Osteoblast (primary cell): ENCODE data around the gene ACBD6. TPM values are rescaled to one million over a fixed set of nuclear protein-coding genes. Genes with fewer than 3 reads are reported as not detected.

ENCODE experiments used
- DNase-seq: peaks from one replicate; pipeline ENCODE4 v3.0.0; 2011; ENCODE audit warnings: low spot score, mixed read lengths; ENCODE audit not compliant: insufficient read length; ENCODE audit errors: missing footprints
- H2AFZ ChIP-seq: 2 replicates; pipeline ENCODE4 v1.6.0; 2011; ENCODE audit warnings: mild to moderate bottlenecking, low read length
- H3K27ac ChIP-seq: 2 replicates; pipeline ENCODE4 v1.5.1; 2011; ENCODE audit warnings: mild to moderate bottlenecking, low read depth, low read length, moderate library complexity
- H3K27me3 ChIP-seq: 2 replicates; pipeline ENCODE4 v1.6.0; 2012; ENCODE audit warnings: mild to moderate bottlenecking, control low read depth, inconsistent platforms, low read length, moderate library complexity; ENCODE audit not compliant: insufficient read depth
- H3K36me3 ChIP-seq: 2 replicates; pipeline ENCODE4 v1.5.1; 2011; ENCODE audit warnings: mild to moderate bottlenecking, low read length, control low read depth, moderate library complexity; ENCODE audit not compliant: insufficient read depth
- H3K4me1 ChIP-seq: 2 replicates; pipeline ENCODE4 v1.5.1; 2011; ENCODE audit warnings: mild to moderate bottlenecking, low read length, control low read depth, moderate library complexity; ENCODE audit not compliant: insufficient read depth
- H3K4me2 ChIP-seq: 2 replicates; pipeline ENCODE4 v1.6.0; 2011; ENCODE audit warnings: mild to moderate bottlenecking, low read length; ENCODE audit not compliant: insufficient read depth
- H3K4me3 ChIP-seq: fragments of 200-600 bp; sonication (generic); 3 replicates; pipeline ENCODE4 v1.5.1; 2012; ENCODE audit warnings: mild to moderate bottlenecking, low read length, inconsistent platforms; ENCODE audit not compliant: insufficient read depth
- H3K79me2 ChIP-seq: 2 replicates; pipeline ENCODE4 v1.6.0; 2012; ENCODE audit warnings: mild to moderate bottlenecking, low read length, control low read depth, inconsistent platforms; ENCODE audit not compliant: insufficient read depth
- H3K9me3 ChIP-seq: 2 replicates; pipeline ENCODE4 v1.5.1; 2011; ENCODE audit warnings: low read depth, low read length, control low read depth
- H4K20me1 ChIP-seq: 2 replicates; pipeline ENCODE4 v1.6.0; 2012; ENCODE audit warnings: mild to moderate bottlenecking, low read length, control low read depth; ENCODE audit not compliant: insufficient read depth
- CTCF ChIP-seq: IDR thresholded peaks from 2 replicates; pipeline ENCODE4 v1.5.1; 2011; ENCODE audit warnings: mild to moderate bottlenecking, low read depth, low read length, moderate library complexity; ENCODE audit errors: extremely low read depth
- total RNA-seq: library from RNA; depleted of rRNA; stranded (reverse); fragments of >200 nt; gene quantifications from 2 replicates; pipeline ENCODE4 v1.2.3, GENCODE V29; 2012

ACBD6 gene
- total RNA-seq, 1 donor = 55.7 TPM

GRCh38 chr1:180392020-180392419 is 110.4 kb downstream of the ACBD6 start:
- no peak overlapping the region for H2AFZ ChIP-seq
- H4K20me1 ChIP-seq = peaks cover 3% of the 10 kb centered on the region
- DNase-seq = no peak
- H3K27ac ChIP-seq = no peak overlapping the region
- H3K4me2 ChIP-seq = no peak overlapping the region
- H3K4me1 ChIP-seq = no peaks in the 10 kb centered on the region
- H3K4me3 ChIP-seq = no peak overlapping the region
- H3K79me2 ChIP-seq = peaks cover 23% of the 10 kb centered on the region
- no peaks in the 10 kb centered on the region for H3K9me3 ChIP-seq
- no peaks in the 10 kb centered on the region for H3K27me3 ChIP-seq
- H3K36me3 ChIP-seq = no peaks in the 10 kb centered on the region
- no peak for TF ChIP-seq CTCF

- no peaks in the 10 kb centered on the region for H4K20me1 ChIP-seq
- peaks cover 31% of the 10 kb centered on the region for H3K79me2 ChIP-seq
- no peak for TF ChIP-seq CTCF
- H3K36me3 ChIP-seq = no peaks in the 10 kb centered on the region
- H3K27ac ChIP-seq = no peak overlapping the region
- no peak overlapping the region for H3K4me3 ChIP-seq
- DNase-seq = no peak
- no peak overlapping the region for H3K4me2 ChIP-seq
- no peak overlapping the region for H2AFZ ChIP-seq
- H3K4me1 ChIP-seq = no peaks in the 10 kb centered on the region
- H3K9me3 ChIP-seq = peaks cover 6% of the 10 kb centered on the region
- no peaks in the 10 kb centered on the region for H3K27me3 ChIP-seq
These were observed 115.0 kb downstream of the ACBD6 start for GRCh38 chr1:180387413-180387812.

- DNase-seq = peak; percentile 35
- H3K27ac ChIP-seq = no peak overlapping the region
- H3K4me2 ChIP-seq = no peak overlapping the region
- H3K27me3 ChIP-seq = no peaks in the 10 kb centered on the region
- no peaks in the 10 kb centered on the region for H4K20me1 ChIP-seq
- no peak overlapping the region for H2AFZ ChIP-seq
- H3K36me3 ChIP-seq = no peaks in the 10 kb centered on the region
- peaks cover 6% of the 10 kb centered on the region for H3K9me3 ChIP-seq
- no peaks in the 10 kb centered on the region for H3K4me1 ChIP-seq
- no peak for TF ChIP-seq CTCF
- no peak overlapping the region for H3K4me3 ChIP-seq
- peaks cover 31% of the 10 kb centered on the region for H3K79me2 ChIP-seq
These were observed 115.5 kb downstream of the ACBD6 start for GRCh38 chr1:180386745-180387367.

- Histone ChIP-seq H3K79me2 (peaks cover 43% of the 10 kb centered on the region), H3K36me3 (no peaks in the 10 kb centered on the region), H3K4me3 (no peak overlapping the region), H3K27ac (no peak overlapping the region), H3K4me1 (no peaks in the 10 kb centered on the region), H2AFZ (no peak overlapping the region), H4K20me1 (peaks cover 2% of the 10 kb centered on the region), H3K4me2 (no peak overlapping the region), H3K9me3 (peaks cover 6% of the 10 kb centered on the region), H3K27me3 (no peaks in the 10 kb centered on the region)
- no peak for DNase-seq
- TF ChIP-seq CTCF = no peak
These were observed 117.2 kb downstream of the ACBD6 start for GRCh38 chr1:180385144-180385543.
